CD4-positive, alpha-beta T cell treated with Interleukin-12 subunit alpha and Interleukin-12 subunit beta, for 1 hour (primary cell): ENCODE data around the gene COX7C.
A peak's percentile ranks its signal among the peaks of the same experiment; 100 is the strongest.

ENCODE experiments used
- DNase-seq: peaks from one replicate; pipeline ENCODE4 v3.0.0-alpha.2; 2020

COX7C gene

DNA sequence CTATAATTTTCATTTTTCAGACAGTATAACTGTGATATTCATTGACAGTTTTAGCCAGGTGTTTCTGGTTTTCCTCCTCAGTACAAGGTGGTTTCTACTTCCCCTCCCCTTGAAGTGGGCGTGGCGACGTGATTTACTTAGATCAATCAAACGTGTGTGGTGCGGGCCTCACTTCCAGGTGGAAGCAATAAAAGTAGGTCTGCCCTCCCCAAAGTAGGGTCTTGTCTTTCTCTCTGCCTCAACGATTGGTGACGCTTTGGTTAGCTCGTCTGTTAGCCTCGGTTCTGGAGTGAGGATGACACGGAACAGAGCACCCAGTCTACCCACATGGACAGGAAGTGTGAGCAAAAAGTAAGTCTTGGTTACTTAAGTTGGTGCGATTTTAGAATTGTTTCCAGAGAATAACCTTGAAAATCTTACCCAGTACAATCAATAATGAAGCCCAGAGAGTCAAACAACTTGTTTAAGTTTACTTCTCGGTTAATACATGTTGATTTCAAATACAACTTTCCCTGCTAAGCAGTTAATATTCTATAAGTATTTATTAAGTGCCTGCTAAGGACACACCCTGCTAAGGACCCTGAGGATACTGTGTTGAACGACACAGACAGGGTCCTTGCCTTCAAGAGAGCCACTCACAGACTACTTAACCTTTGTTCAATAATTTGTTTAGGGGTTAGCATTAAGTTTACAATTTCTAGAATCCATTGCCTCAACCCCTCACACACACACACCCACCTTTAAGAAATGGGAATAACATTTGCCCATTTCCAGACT lies 48.4 kb downstream of the COX7C start:
- DNase-seq = peak; percentile 11

DNA sequence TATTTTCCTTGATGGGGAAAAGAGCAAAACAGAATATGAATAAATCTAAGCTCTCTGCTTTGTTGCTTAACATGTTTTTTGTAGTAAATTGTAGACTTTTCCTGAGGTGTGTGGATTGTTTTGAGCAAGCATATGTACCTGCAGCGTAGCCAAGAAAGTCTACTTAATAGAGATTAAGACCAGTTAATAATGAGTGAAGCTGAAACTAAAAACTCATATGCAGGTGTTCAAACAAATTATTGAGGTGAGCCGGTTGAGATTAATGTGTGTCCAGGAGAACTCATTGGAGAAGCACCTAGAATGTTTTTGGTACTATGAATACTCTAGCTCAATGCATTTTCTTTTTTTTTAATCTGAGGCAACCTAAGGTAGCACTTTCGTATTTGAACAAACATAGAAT lies 49.2 kb downstream of the COX7C start:
- DNase-seq = no peak
